ENCODE data around the gene ANAPC10. TPM values are rescaled to one million over a fixed set of nuclear protein-coding genes. Genes with fewer than 3 reads are reported as not detected.

Gene ANAPC10
- total RNA-seq, 1 donor from 2014 or later: 26.6 TPM

GRCh38 chr4:144984241-144984640 is 113.8 kb downstream of the ANAPC10 start:
- Histone ChIP-seq H3K9me3 (ENCODE audit: control insufficient read depth in 3 of 3, low read length in 3 of 3) (no peaks in the 10 kb centered on the region), H3K27me3 (ENCODE audit: control insufficient read depth in 3 of 3, insufficient read depth in 3 of 3, low read length in 3 of 3) (no peaks in the 10 kb centered on the region), H3K36me3 (ENCODE audit: control insufficient read depth in 3 of 3, insufficient read depth in 3 of 3, low read length in 3 of 3) (no peaks in the 10 kb centered on the region), H3K9ac (ENCODE audit: low read depth in 1 of 3, low read length in 3 of 3) (no peak overlapping the region), H3K4me1 (ENCODE audit: control insufficient read depth in 3 of 3, insufficient read depth in 3 of 3, low read length in 3 of 3) (no peaks in the 10 kb centered on the region), H3K4me3 (ENCODE audit: low read length in 3 of 3) (no peak overlapping the region), H3K27ac (ENCODE audit: low read depth, low read length) (no peak overlapping the region)

GRCh38 chr4:144975718-144976117 is 122.3 kb downstream of the ANAPC10 start:
- no peaks in the 10 kb centered on the region for H3K27me3 ChIP-seq (ENCODE audit: control insufficient read depth in 3 of 3, insufficient read depth in 3 of 3, low read length in 3 of 3)
- H3K4me1 ChIP-seq (ENCODE audit: control insufficient read depth in 3 of 3, insufficient read depth in 3 of 3, low read length in 3 of 3): no peaks in the 10 kb centered on the region
- H3K4me3 ChIP-seq (ENCODE audit: low read length in 3 of 3): no peak overlapping the region
- peaks cover 0 to 6% (median 0%) of the 10 kb centered on the region in 3 donors for H3K9me3 ChIP-seq (ENCODE audit: control insufficient read depth in 3 of 3, low read length in 3 of 3)
- H3K9ac ChIP-seq (ENCODE audit: low read depth in 1 of 3, low read length in 3 of 3): no peak overlapping the region
- no peaks in the 10 kb centered on the region for H3K36me3 ChIP-seq (ENCODE audit: control insufficient read depth in 3 of 3, insufficient read depth in 3 of 3, low read length in 3 of 3)
- no peak overlapping the region for H3K27ac ChIP-seq (ENCODE audit: low read depth, low read length)

- H3K4me3 ChIP-seq (ENCODE audit: low read length in 3 of 3): no peak overlapping the region
- no peaks in the 10 kb centered on the region for H3K27me3 ChIP-seq (ENCODE audit: control insufficient read depth in 3 of 3, insufficient read depth in 3 of 3, low read length in 3 of 3)
- H3K36me3 ChIP-seq (ENCODE audit: control insufficient read depth in 3 of 3, insufficient read depth in 3 of 3, low read length in 3 of 3): no peaks in the 10 kb centered on the region
- H3K27ac ChIP-seq (ENCODE audit: low read depth, low read length): no peak overlapping the region
- H3K4me1 ChIP-seq (ENCODE audit: control insufficient read depth in 3 of 3, insufficient read depth in 3 of 3, low read length in 3 of 3): no peaks in the 10 kb centered on the region
- H3K9ac ChIP-seq (ENCODE audit: low read depth in 1 of 3, low read length in 3 of 3): no peak overlapping the region
- H3K9me3 ChIP-seq (ENCODE audit: control insufficient read depth in 3 of 3, low read length in 3 of 3): no peaks in the 10 kb centered on the region
Measured at GRCh38 chr4:144970597-144970996, 127.4 kb downstream of the ANAPC10 start.

DNA sequence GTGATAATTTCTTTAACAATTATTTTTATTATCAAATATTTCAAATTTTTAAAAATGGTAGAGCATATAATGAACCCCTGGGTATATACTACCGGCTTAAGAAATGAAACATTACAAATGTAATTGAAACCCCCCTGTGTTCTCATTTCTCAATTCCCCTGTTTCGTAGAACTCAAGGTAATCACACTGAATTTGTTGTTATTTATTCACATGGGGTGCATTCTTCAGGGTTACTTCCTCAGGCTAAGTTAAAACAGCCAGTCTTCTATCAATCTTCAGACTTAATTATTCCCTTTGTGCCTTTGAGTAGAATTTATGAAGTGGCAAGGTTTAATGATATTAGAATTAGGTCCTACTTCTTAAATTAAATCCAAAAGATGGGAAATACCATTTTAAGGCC is 128.2 kb downstream of the ANAPC10 start:
- Histone ChIP-seq H3K4me3 (ENCODE audit: low read length in 3 of 3) (no peak overlapping the region), H3K27me3 (ENCODE audit: control insufficient read depth in 3 of 3, insufficient read depth in 3 of 3, low read length in 3 of 3) (no peaks in the 10 kb centered on the region), H3K36me3 (ENCODE audit: control insufficient read depth in 3 of 3, insufficient read depth in 3 of 3, low read length in 3 of 3) (no peaks in the 10 kb centered on the region), H3K9me3 (ENCODE audit: control insufficient read depth in 3 of 3, low read length in 3 of 3) (no peaks in the 10 kb centered on the region), H3K9ac (ENCODE audit: low read depth in 1 of 3, low read length in 3 of 3) (no peak overlapping the region), H3K27ac (ENCODE audit: low read depth, low read length) (no peak overlapping the region), H3K4me1 (ENCODE audit: control insufficient read depth in 3 of 3, insufficient read depth in 3 of 3, low read length in 3 of 3) (no peaks in the 10 kb centered on the region)

DNA sequence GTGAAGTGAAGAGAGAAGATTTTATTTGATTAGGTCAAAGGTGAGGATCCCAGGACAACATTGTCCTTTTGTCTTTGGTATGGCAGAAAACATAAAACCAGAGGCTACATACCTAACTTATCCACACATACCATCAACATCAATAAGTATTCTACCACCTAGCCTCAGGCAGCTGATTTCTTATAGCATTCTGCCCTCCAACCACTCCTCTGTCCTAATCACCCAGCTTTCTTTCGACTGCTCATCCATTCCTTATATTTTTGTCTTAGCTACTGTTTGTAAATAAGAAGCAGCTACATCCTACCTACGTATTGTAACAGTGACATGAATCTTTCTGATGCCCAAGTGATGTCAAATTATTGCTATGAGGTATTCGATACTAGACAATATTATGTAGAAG is 129.4 kb downstream of the ANAPC10 start:
- Histone ChIP-seq H3K27me3 (ENCODE audit: control insufficient read depth in 3 of 3, insufficient read depth in 3 of 3, low read length in 3 of 3) (no peaks in the 10 kb centered on the region), H3K27ac (ENCODE audit: low read depth, low read length) (no peak overlapping the region), H3K9ac (ENCODE audit: low read depth in 1 of 3, low read length in 3 of 3) (no peak overlapping the region), H3K36me3 (ENCODE audit: control insufficient read depth in 3 of 3, insufficient read depth in 3 of 3, low read length in 3 of 3) (no peaks in the 10 kb centered on the region), H3K4me3 (ENCODE audit: low read length in 3 of 3) (no peak overlapping the region), H3K9me3 (ENCODE audit: control insufficient read depth in 3 of 3, low read length in 3 of 3) (no peaks in the 10 kb centered on the region), H3K4me1 (ENCODE audit: control insufficient read depth in 3 of 3, insufficient read depth in 3 of 3, low read length in 3 of 3) (no peaks in the 10 kb centered on the region)

GRCh38 chr4:144967161-144967560 is 130.8 kb downstream of the ANAPC10 start:
- Histone ChIP-seq H3K27me3 (ENCODE audit: control insufficient read depth in 3 of 3, insufficient read depth in 3 of 3, low read length in 3 of 3) (no peaks in the 10 kb centered on the region), H3K4me1 (ENCODE audit: control insufficient read depth in 3 of 3, insufficient read depth in 3 of 3, low read length in 3 of 3) (no peaks in the 10 kb centered on the region), H3K36me3 (ENCODE audit: control insufficient read depth in 3 of 3, insufficient read depth in 3 of 3, low read length in 3 of 3) (no peaks in the 10 kb centered on the region), H3K4me3 (ENCODE audit: low read length in 3 of 3) (no peak overlapping the region), H3K9ac (ENCODE audit: low read depth in 1 of 3, low read length in 3 of 3) (no peak overlapping the region), H3K9me3 (ENCODE audit: control insufficient read depth in 3 of 3, low read length in 3 of 3) (no peaks in the 10 kb centered on the region), H3K27ac (ENCODE audit: low read depth, low read length) (no peak overlapping the region)

DNA sequence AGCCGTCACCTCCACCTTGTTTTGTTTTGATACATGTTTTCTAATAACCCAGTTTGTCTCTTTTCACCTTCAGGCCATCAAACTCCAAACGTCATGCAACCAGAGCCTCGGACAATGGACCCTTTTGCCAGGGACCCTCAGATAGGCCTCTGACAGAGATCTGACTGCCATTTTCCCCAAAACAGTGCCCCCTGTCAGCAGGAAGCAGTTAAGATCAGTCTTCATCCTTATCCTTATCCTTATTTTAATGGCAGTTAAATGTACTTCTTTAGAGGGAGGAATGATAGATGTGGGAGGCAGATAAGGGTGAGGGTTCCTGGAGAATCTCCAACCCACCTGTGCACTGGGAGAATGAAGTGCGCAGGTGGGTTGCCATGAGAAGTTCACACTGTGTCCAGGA is 135.7 kb downstream of the ANAPC10 start:
- Histone ChIP-seq H3K27me3 (ENCODE audit: control insufficient read depth in 3 of 3, insufficient read depth in 3 of 3, low read length in 3 of 3) (no peaks in the 10 kb centered on the region), H3K4me3 (ENCODE audit: low read length in 3 of 3) (no peak overlapping the region), H3K9ac (ENCODE audit: low read depth in 1 of 3, low read length in 3 of 3) (no peak overlapping the region), H3K27ac (ENCODE audit: low read depth, low read length) (no peak overlapping the region), H3K9me3 (ENCODE audit: control insufficient read depth in 3 of 3, low read length in 3 of 3) (no peaks in the 10 kb centered on the region), H3K36me3 (ENCODE audit: control insufficient read depth in 3 of 3, insufficient read depth in 3 of 3, low read length in 3 of 3) (no peaks in the 10 kb centered on the region), H3K4me1 (ENCODE audit: control insufficient read depth in 3 of 3, insufficient read depth in 3 of 3, low read length in 3 of 3) (no peaks in the 10 kb centered on the region)

DNA sequence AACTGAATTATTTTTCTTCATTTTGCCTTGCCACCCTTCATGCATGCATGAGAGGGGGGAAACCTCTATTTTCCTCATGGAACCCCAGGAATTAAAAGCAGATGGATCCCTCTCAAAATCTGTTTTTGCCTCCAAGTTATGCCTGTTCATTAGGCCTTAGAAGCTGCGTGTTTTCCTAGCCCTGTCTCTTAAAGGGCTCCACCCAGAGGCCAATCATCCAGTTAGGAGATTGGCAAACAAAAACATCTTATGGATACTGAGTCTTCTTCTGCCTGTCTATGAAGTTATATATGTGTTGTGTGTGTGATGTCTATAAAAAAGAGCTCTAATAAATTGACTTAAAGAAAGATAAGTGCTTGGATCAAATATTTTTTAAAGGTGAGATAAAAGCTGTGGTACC is 142.9 kb downstream of the ANAPC10 start:
- H3K27me3 ChIP-seq (ENCODE audit: control insufficient read depth in 3 of 3, insufficient read depth in 3 of 3, low read length in 3 of 3): no peaks in the 10 kb centered on the region
- no peak overlapping the region for H3K27ac ChIP-seq (ENCODE audit: low read depth, low read length)
- H3K9ac ChIP-seq (ENCODE audit: low read depth in 1 of 3, low read length in 3 of 3): no peak overlapping the region
- H3K4me1 ChIP-seq (ENCODE audit: control insufficient read depth in 3 of 3, insufficient read depth in 3 of 3, low read length in 3 of 3): no peaks in the 10 kb centered on the region
- no peak overlapping the region for H3K4me3 ChIP-seq (ENCODE audit: low read length in 3 of 3)
- no peaks in the 10 kb centered on the region for H3K36me3 ChIP-seq (ENCODE audit: control insufficient read depth in 3 of 3, insufficient read depth in 3 of 3, low read length in 3 of 3)
- peaks cover 3 to 11% (median 6%) of the 10 kb centered on the region in 3 donors for H3K9me3 ChIP-seq (ENCODE audit: control insufficient read depth in 3 of 3, low read length in 3 of 3)

DNA sequence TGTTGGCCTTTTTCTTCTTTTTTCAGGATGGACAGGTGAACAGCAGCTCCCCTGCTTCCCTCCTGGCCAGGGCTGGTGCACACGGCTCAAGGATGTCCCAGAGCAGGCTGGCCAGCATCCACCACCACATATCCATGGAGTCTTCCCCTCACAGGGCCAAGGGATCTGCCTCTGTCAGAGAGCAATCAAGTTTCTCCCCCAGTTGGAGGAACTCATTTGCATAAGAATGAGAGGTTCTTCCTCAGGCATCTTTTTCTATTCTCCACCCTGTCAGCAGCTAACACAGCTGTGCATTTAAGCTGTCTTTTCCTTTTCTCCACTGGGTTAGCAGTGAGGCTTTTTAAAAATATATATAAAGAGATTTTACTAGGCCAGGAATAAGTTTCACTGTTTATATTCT is 143.8 kb downstream of the ANAPC10 start:
- Histone ChIP-seq H3K4me3 (ENCODE audit: low read length in 3 of 3) (no peak overlapping the region), H3K9ac (ENCODE audit: low read depth in 1 of 3, low read length in 3 of 3) (no peak overlapping the region), H3K4me1 (ENCODE audit: control insufficient read depth in 3 of 3, insufficient read depth in 3 of 3, low read length in 3 of 3) (no peaks in the 10 kb centered on the region), H3K27ac (ENCODE audit: low read depth, low read length) (no peak overlapping the region), H3K36me3 (ENCODE audit: control insufficient read depth in 3 of 3, insufficient read depth in 3 of 3, low read length in 3 of 3) (no peaks in the 10 kb centered on the region), H3K27me3 (ENCODE audit: control insufficient read depth in 3 of 3, insufficient read depth in 3 of 3, low read length in 3 of 3) (no peaks in the 10 kb centered on the region), H3K9me3 (ENCODE audit: control insufficient read depth in 3 of 3, low read length in 3 of 3) (peaks cover 3 to 11% (median 6%) of the 10 kb centered on the region in 3 donors)

DNA sequence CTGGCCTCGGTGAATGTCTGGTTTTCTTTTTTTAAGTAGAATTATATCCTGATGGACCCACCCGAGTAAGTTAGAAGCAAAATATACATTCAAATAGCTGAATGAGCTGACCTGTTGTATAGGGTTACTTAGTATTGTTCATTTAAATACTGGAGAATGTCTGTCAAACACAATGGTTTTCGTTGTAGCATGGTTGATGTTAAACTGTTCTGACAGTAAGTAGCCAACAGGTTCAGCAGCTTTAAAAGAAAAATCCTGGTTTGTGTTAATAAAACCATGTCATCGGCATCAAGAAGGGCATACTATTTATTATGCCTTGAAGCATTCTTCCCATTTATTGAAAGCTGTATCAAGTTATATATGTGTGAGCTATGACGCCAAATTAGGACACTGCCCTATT is 149.6 kb downstream of the ANAPC10 start:
- H3K9ac ChIP-seq (ENCODE audit: low read depth in 1 of 3, low read length in 3 of 3): no peak overlapping the region
- H3K27ac ChIP-seq (ENCODE audit: low read depth, low read length): no peak overlapping the region
- H3K4me1 ChIP-seq (ENCODE audit: control insufficient read depth in 3 of 3, insufficient read depth in 3 of 3, low read length in 3 of 3): no peaks in the 10 kb centered on the region
- no peaks in the 10 kb centered on the region for H3K36me3 ChIP-seq (ENCODE audit: control insufficient read depth in 3 of 3, insufficient read depth in 3 of 3, low read length in 3 of 3)
- no peak overlapping the region for H3K4me3 ChIP-seq (ENCODE audit: low read length in 3 of 3)
- peaks cover 3 to 6% (median 4%) of the 10 kb centered on the region in 3 donors for H3K9me3 ChIP-seq (ENCODE audit: control insufficient read depth in 3 of 3, low read length in 3 of 3)
- no peaks in the 10 kb centered on the region for H3K27me3 ChIP-seq (ENCODE audit: control insufficient read depth in 3 of 3, insufficient read depth in 3 of 3, low read length in 3 of 3)

GRCh38 chr4:144948009-144948408 is 150.0 kb downstream of the ANAPC10 start:
- Histone ChIP-seq H3K27me3 (ENCODE audit: control insufficient read depth in 3 of 3, insufficient read depth in 3 of 3, low read length in 3 of 3) (no peaks in the 10 kb centered on the region), H3K27ac (ENCODE audit: low read depth, low read length) (no peak overlapping the region), H3K9me3 (ENCODE audit: control insufficient read depth in 3 of 3, low read length in 3 of 3) (peaks cover 3 to 6% (median 4%) of the 10 kb centered on the region in 3 donors), H3K4me1 (ENCODE audit: control insufficient read depth in 3 of 3, insufficient read depth in 3 of 3, low read length in 3 of 3) (no peaks in the 10 kb centered on the region), H3K36me3 (ENCODE audit: control insufficient read depth in 3 of 3, insufficient read depth in 3 of 3, low read length in 3 of 3) (no peaks in the 10 kb centered on the region), H3K9ac (ENCODE audit: low read depth in 1 of 3, low read length in 3 of 3) (no peak overlapping the region), H3K4me3 (ENCODE audit: low read length in 3 of 3) (no peak overlapping the region)

Measured in skeletal muscle tissue (tissue), 4 donors.